Measurements from ENCODE around the gene TAGLN3. TPM values are rescaled to one million over a fixed set of nuclear protein-coding genes. Genes with fewer than 3 reads are reported as not detected.

The TAGLN3 gene
- total and polyA plus RNA-seq, 2 of the 13 experiments (the other 11 are each of a cell fraction or from before 2014, with no cell fraction given), result 0.51 to 0.91 TPM

DNA sequence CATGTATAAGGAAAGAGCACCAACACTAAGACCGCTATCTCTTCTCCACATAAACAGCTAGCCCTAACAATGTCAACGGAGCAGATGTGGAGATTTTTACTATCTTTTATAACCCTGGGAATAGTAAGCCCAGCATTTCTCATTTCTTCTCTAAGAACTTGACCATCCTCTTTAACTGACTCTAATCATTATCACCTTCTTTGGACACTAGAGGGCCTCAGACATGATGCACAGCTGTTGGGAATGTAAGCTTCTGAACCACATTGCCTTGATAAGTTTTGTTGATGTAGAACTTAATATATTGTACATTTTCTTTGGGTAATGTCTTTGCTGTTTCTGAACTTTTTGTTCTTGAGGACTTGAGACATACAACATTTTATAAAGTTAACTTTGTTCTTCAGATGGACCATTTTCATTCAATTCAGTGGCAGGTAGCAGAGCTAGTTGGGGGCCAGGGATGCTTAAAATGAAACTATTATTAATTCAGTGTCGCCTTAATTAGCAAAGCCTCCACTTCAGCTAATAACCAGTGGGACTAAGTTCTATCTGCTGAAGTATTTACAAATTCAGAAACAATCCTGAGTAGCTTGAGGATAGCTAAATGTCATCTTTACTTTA, 9.6 kb upstream of the TAGLN3 start (continued):
- TF ChIP-seq SMC3 (IDR thresholded peaks at IDR 0.05; ENCODE audit: low read length) (peak; percentile 58; the same call in 1 of the 2 replicates), ARNTL (CRISPR knock-in tag; IDR thresholded peaks at IDR 0.05) (no peak), LCORL (IDR thresholded peaks at IDR 0.05) (no peak), LCORL (CRISPR knock-in tag; IDR thresholded peaks at IDR 0.05) (no peak), ZNF562 (CRISPR knock-in tag; IDR thresholded peaks at IDR 0.05; ENCODE audit: borderline replicate concordance) (no peak), NBN (conservative IDR thresholded peaks at IDR 0.05) (no peak), HNRNPUL1 (IDR thresholded peaks at IDR 0.05; ENCODE audit: low read depth, low read length) (no peak), SAP130 (CRISPR knock-in tag; IDR thresholded peaks at IDR 0.05; ENCODE audit: low read depth) (0 out of 2 replicates have a peak, but pooled peaks have one; percentile 25), POGZ (CRISPR knock-in tag; IDR thresholded peaks at IDR 0.05) (no peak), ZNF232 (CRISPR knock-in tag; IDR thresholded peaks at IDR 0.05; ENCODE audit: borderline replicate concordance) (no peak), MIXL1 (CRISPR knock-in tag; IDR thresholded peaks at IDR 0.05) (peak; percentile 76; the same call in 1 of the 2 replicates), TEAD3 (CRISPR knock-in tag; optimal IDR thresholded peaks at IDR 0.05; ENCODE audit: borderline replicate concordance) (peak; percentile 31), STAG1 (CRISPR knock-in tag; IDR thresholded peaks at IDR 0.05) (peak; percentile 56)
- TF ChIP-seq, protein P1, sequence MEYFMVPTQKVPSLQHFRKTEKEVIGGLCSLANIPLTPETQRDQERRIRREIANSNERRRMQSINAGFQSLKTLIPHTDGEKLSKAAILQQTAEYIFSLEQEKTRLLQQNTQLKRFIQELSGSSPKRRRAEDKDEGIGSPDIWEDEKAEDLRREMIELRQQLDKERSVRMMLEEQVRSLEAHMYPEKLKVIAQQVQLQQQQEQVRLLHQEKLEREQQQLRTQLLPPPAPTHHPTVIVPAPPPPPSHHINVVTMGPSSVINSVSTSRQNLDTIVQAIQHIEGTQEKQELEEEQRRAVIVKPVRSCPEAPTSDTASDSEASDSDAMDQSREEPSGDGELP (IDR thresholded peaks at IDR 0.05; ENCODE audit: borderline replicate concordance, low read depth), result peak; percentile 71; the same call in 1 of the 2 replicates
- TF ChIP-seq, protein P2, sequence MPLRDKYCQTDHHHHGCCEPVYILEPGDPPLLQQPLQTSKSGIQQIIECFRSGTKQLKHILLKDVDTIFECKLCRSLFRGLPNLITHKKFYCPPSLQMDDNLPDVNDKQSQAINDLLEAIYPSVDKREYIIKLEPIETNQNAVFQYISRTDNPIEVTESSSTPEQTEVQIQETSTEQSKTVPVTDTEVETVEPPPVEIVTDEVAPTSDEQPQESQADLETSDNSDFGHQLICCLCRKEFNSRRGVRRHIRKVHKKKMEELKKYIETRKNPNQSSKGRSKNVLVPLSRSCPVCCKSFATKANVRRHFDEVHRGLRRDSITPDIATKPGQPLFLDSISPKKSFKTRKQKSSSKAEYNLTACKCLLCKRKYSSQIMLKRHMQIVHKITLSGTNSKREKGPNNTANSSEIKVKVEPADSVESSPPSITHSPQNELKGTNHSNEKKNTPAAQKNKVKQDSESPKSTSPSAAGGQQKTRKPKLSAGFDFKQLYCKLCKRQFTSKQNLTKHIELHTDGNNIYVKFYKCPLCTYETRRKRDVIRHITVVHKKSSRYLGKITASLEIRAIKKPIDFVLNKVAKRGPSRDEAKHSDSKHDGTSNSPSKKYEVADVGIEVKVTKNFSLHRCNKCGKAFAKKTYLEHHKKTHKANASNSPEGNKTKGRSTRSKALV (CRISPR knock-in tag; IDR thresholded peaks at IDR 0.05), result no peak
- TF ChIP-seq, protein P3, sequence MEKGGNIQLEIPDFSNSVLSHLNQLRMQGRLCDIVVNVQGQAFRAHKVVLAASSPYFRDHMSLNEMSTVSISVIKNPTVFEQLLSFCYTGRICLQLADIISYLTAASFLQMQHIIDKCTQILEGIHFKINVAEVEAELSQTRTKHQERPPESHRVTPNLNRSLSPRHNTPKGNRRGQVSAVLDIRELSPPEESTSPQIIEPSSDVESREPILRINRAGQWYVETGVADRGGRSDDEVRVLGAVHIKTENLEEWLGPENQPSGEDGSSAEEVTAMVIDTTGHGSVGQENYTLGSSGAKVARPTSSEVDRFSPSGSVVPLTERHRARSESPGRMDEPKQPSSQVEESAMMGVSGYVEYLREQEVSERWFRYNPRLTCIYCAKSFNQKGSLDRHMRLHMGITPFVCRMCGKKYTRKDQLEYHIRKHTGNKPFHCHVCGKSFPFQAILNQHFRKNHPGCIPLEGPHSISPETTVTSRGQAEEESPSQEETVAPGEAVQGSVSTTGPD (CRISPR knock-in tag; IDR thresholded peaks at IDR 0.05), result no peak
- TF ChIP-seq, protein P4, sequence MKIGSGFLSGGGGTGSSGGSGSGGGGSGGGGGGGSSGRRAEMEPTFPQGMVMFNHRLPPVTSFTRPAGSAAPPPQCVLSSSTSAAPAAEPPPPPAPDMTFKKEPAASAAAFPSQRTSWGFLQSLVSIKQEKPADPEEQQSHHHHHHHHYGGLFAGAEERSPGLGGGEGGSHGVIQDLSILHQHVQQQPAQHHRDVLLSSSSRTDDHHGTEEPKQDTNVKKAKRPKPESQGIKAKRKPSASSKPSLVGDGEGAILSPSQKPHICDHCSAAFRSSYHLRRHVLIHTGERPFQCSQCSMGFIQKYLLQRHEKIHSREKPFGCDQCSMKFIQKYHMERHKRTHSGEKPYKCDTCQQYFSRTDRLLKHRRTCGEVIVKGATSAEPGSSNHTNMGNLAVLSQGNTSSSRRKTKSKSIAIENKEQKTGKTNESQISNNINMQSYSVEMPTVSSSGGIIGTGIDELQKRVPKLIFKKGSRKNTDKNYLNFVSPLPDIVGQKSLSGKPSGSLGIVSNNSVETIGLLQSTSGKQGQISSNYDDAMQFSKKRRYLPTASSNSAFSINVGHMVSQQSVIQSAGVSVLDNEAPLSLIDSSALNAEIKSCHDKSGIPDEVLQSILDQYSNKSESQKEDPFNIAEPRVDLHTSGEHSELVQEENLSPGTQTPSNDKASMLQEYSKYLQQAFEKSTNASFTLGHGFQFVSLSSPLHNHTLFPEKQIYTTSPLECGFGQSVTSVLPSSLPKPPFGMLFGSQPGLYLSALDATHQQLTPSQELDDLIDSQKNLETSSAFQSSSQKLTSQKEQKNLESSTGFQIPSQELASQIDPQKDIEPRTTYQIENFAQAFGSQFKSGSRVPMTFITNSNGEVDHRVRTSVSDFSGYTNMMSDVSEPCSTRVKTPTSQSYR (CRISPR knock-in tag; IDR thresholded peaks at IDR 0.05; ENCODE audit: borderline replicate concordance), result no peak
- TF ChIP-seq, protein P5, sequence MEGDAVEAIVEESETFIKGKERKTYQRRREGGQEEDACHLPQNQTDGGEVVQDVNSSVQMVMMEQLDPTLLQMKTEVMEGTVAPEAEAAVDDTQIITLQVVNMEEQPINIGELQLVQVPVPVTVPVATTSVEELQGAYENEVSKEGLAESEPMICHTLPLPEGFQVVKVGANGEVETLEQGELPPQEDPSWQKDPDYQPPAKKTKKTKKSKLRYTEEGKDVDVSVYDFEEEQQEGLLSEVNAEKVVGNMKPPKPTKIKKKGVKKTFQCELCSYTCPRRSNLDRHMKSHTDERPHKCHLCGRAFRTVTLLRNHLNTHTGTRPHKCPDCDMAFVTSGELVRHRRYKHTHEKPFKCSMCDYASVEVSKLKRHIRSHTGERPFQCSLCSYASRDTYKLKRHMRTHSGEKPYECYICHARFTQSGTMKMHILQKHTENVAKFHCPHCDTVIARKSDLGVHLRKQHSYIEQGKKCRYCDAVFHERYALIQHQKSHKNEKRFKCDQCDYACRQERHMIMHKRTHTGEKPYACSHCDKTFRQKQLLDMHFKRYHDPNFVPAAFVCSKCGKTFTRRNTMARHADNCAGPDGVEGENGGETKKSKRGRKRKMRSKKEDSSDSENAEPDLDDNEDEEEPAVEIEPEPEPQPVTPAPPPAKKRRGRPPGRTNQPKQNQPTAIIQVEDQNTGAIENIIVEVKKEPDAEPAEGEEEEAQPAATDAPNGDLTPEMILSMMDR (CRISPR knock-in tag; IDR thresholded peaks at IDR 0.05), result peak; percentile 72
- TF ChIP-seq, protein P6, sequence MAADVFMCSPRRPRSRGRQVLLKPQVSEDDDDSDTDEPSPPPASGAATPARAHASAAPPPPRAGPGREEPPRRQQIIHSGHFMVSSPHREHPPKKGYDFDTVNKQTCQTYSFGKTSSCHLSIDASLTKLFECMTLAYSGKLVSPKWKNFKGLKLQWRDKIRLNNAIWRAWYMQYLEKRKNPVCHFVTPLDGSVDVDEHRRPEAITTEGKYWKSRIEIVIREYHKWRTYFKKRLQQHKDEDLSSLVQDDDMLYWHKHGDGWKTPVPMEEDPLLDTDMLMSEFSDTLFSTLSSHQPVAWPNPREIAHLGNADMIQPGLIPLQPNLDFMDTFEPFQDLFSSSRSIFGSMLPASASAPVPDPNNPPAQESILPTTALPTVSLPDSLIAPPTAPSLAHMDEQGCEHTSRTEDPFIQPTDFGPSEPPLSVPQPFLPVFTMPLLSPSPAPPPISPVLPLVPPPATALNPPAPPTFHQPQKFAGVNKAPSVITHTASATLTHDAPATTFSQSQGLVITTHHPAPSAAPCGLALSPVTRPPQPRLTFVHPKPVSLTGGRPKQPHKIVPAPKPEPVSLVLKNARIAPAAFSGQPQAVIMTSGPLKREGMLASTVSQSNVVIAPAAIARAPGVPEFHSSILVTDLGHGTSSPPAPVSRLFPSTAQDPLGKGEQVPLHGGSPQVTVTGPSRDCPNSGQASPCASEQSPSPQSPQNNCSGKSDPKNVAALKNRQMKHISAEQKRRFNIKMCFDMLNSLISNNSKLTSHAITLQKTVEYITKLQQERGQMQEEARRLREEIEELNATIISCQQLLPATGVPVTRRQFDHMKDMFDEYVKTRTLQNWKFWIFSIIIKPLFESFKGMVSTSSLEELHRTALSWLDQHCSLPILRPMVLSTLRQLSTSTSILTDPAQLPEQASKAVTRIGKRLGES (CRISPR knock-in tag; IDR thresholded peaks at IDR 0.05; ENCODE audit: borderline replicate concordance), result no peak
